GM12878 (cell line): Measurements from ENCODE around the gene MCM5. TPM values are rescaled to one million over a fixed set of nuclear protein-coding genes. Genes with fewer than 3 reads are reported as not detected.

Source experiments
- BACH1 ChIP-seq: fragments of 450-650 bp; IDR thresholded peaks from 2 replicates; pipeline ENCODE4 v1.6.1; 2017; ENCODE audit warnings: mild to moderate bottlenecking, borderline replicate concordance
- BHLHE40 ChIP-seq, 2 experiments: fragments of 450-650 bp in 1 of 2; IDR thresholded peaks; 2 replicates each; pipeline ENCODE4 v1.6.1; 2011 to 2017; ENCODE audit warnings: low read depth in 2 of 2, borderline replicate concordance in 1 of 2, improper control_type of control experiment in 1 of 2, low read length in 1 of 2, mild to moderate bottlenecking in 1 of 2
- ELK1 ChIP-seq: IDR thresholded peaks from 2 replicates; pipeline ENCODE4 v1.6.1; 2012; ENCODE audit warnings: low read depth, low read length, improper control_type of control experiment
- HDGF ChIP-seq: fragments of 450-650 bp; IDR thresholded peaks from 2 replicates; pipeline ENCODE4 v1.6.1; 2016; ENCODE audit warnings: antibody characterized with exemption
- IKZF2 ChIP-seq, 2 experiments: fragments of 450-650 bp; IDR thresholded peaks; 2 replicates each; pipeline ENCODE4 v1.6.1; 2017; ENCODE audit warnings: mild to moderate bottlenecking in 2 of 2, moderate library complexity in 2 of 2
- IRF4 ChIP-seq: IDR thresholded peaks from 2 replicates; pipeline ENCODE4 v1.6.1; 2011; ENCODE audit warnings: low read depth, low read length
- MLLT1 ChIP-seq: fragments of 450-650 bp; IDR thresholded peaks from 2 replicates; pipeline ENCODE4 v1.6.1; 2016; ENCODE audit warnings: mild to moderate bottlenecking
- RB1 ChIP-seq: fragments of 450-650 bp; formaldehyde crosslinking; IDR thresholded peaks from 2 replicates; pipeline ENCODE4 v1.6.1; 2017; ENCODE audit warnings: mild to moderate bottlenecking, borderline replicate concordance
- RCOR1 ChIP-seq: conservative IDR thresholded peaks from 2 replicates; pipeline ENCODE4 v1.6.1; 2012; ENCODE audit warnings: low read depth, low read length, improper control_type of control experiment
- SMARCA5 ChIP-seq: fragments of 450-650 bp; IDR thresholded peaks from 2 replicates; pipeline ENCODE4 v1.6.1; 2017; ENCODE audit warnings: mild to moderate bottlenecking
- SMC3 ChIP-seq: IDR thresholded peaks from 2 replicates; pipeline ENCODE4 v1.6.1; 2011; ENCODE audit warnings: low read length, improper control_type of control experiment, borderline replicate concordance
- SP1 ChIP-seq: IDR thresholded peaks from one replicate; pipeline ENCODE4 v1.6.1; 2011; ENCODE audit warnings: low read depth, low read length
- SPI1 ChIP-seq: IDR thresholded peaks from 2 replicates; pipeline ENCODE4 v1.6.1; 2011; ENCODE audit warnings: low read depth, mild to moderate bottlenecking, low read length, moderate library complexity, borderline replicate concordance; ENCODE audit not compliant: insufficient read depth
- TAF1 ChIP-seq: IDR thresholded peaks from 2 replicates; pipeline ENCODE4 v1.6.1; 2011; ENCODE audit warnings: mild to moderate bottlenecking, low read depth, low read length, borderline replicate concordance
- TBL1XR1 ChIP-seq: IDR thresholded peaks from 2 replicates; pipeline ENCODE4 v1.6.1; 2012; ENCODE audit warnings: low read depth, low read length, improper control_type of control experiment
- YY1 ChIP-seq: IDR thresholded peaks from 2 replicates; pipeline ENCODE4 v1.6.1; 2011; ENCODE audit warnings: low read depth, mild to moderate bottlenecking, low read length
- ZNF24 ChIP-seq: fragments of 450-650 bp; IDR thresholded peaks from 2 replicates; pipeline ENCODE4 v1.6.1; 2017; ENCODE audit warnings: antibody characterized with exemption, mild to moderate bottlenecking
- polyA plus RNA-seq, 11 experiments: library from polyadenylated mRNA; depleted of rRNA in 4 of 11; unstranded in 6 of 11; stranded (reverse) in 5 of 11; fragments of >200 nt; fragmentation: Nextera tagmentation in 4 of 11; fragmentation: Illumina TruSeq in 1 of 11; extraction: Ambion mirVana in 4 of 11; extraction: Trizol in 1 of 11; gene quantifications; 1 replicate in 1 of 11; 2 replicates in 10 of 11; pipeline versions ENCODE4 v1.2.1 to v1.2.3, GENCODE V29; 2011 to 2016; ENCODE audit warnings: inconsistent platforms in 2 of 11, missing spikeins in 2 of 11, low read depth in 1 of 11
- total RNA-seq, 4 experiments: library from RNA; depleted of rRNA in 3 of 4; stranded (reverse); fragments of >200 nt in 3 of 4; fragmentation: Illumina TruSeq in 1 of 4; extraction: Trizol in 1 of 4; gene quantifications; 2 replicates each; pipeline versions ENCODE4 v1.2.1 to v1.2.3, GENCODE V29; 2013 to 2021
- TF ChIP-seq, protein P1 (sequence below): fragments of 450-650 bp; IDR thresholded peaks from 2 replicates; pipeline ENCODE4 v1.6.1; 2017; ENCODE audit warnings: mild to moderate bottlenecking, moderate library complexity
- TF ChIP-seq, protein P2 (sequence below): fragments of 450-650 bp; IDR thresholded peaks from 2 replicates; pipeline ENCODE4 v1.6.1; 2016; ENCODE audit warnings: mild to moderate bottlenecking
- TF ChIP-seq, protein P3 (sequence below): IDR thresholded peaks from 2 replicates; pipeline ENCODE4 v1.6.1; 2012; ENCODE audit warnings: low read length, inconsistent platforms

Gene MCM5
- total and polyA plus RNA-seq, 10 of the 15 experiments (the other 5 are each of a cell fraction or from before 2014, with no cell fraction given) = 14.1 to 360 (median 164) TPM

GRCh38 chr22:35411102-35411501 is 11.2 kb downstream of the MCM5 start (continued):
- TF ChIP-seq BHLHE40 (IDR thresholded peaks at IDR 0.05; ENCODE audit: borderline replicate concordance in 1 of 2, low read depth in 2 of 2, low read length in 1 of 2) = peak in 1 of 2 experiments; percentile 63; a peak in 1 of 4 replicates
- TF ChIP-seq SPI1 = peak; percentile 71; the same call in 1 of the 2 replicates
- TF ChIP-seq SMARCA5 = no peak; the same call in 1 of the 2 replicates
- TF ChIP-seq, protein P1, sequence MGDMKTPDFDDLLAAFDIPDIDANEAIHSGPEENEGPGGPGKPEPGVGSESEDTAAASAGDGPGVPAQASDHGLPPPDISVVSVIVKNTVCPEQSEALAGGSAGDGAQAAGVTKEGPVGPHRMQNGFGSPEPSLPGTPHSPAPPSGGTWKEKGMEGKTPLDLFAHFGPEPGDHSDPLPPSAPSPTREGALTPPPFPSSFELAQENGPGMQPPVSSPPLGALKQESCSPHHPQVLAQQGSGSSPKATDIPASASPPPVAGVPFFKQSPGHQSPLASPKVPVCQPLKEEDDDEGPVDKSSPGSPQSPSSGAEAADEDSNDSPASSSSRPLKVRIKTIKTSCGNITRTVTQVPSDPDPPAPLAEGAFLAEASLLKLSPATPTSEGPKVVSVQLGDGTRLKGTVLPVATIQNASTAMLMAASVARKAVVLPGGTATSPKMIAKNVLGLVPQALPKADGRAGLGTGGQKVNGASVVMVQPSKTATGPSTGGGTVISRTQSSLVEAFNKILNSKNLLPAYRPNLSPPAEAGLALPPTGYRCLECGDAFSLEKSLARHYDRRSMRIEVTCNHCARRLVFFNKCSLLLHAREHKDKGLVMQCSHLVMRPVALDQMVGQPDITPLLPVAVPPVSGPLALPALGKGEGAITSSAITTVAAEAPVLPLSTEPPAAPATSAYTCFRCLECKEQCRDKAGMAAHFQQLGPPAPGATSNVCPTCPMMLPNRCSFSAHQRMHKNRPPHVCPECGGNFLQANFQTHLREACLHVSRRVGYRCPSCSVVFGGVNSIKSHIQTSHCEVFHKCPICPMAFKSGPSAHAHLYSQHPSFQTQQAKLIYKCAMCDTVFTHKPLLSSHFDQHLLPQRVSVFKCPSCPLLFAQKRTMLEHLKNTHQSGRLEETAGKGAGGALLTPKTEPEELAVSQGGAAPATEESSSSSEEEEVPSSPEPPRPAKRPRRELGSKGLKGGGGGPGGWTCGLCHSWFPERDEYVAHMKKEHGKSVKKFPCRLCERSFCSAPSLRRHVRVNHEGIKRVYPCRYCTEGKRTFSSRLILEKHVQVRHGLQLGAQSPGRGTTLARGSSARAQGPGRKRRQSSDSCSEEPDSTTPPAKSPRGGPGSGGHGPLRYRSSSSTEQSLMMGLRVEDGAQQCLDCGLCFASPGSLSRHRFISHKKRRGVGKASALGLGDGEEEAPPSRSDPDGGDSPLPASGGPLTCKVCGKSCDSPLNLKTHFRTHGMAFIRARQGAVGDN = peak; percentile 75
- no peak for TF ChIP-seq TAF1
- peak; percentile 53; the same call in 1 of the 2 replicates for TF ChIP-seq TBL1XR1
- no peak for TF ChIP-seq ZNF24
- TF ChIP-seq YY1 = peak; percentile 56; the same call in 1 of the 2 replicates
- TF ChIP-seq SMC3 = peak; percentile 67; the same call in 1 of the 2 replicates
- peak; percentile 25; the same call in 1 of the 2 replicates for TF ChIP-seq BACH1
- TF ChIP-seq, protein P2, sequence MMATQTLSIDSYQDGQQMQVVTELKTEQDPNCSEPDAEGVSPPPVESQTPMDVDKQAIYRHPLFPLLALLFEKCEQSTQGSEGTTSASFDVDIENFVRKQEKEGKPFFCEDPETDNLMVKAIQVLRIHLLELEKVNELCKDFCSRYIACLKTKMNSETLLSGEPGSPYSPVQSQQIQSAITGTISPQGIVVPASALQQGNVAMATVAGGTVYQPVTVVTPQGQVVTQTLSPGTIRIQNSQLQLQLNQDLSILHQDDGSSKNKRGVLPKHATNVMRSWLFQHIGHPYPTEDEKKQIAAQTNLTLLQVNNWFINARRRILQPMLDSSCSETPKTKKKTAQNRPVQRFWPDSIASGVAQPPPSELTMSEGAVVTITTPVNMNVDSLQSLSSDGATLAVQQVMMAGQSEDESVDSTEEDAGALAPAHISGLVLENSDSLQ = no peak
- TF ChIP-seq SP1 = no peak
- 0 out of 2 replicates have a peak, but pooled peaks have one; percentile 24 for TF ChIP-seq RCOR1
- TF ChIP-seq IRF4 = 0 out of 2 replicates have a peak, but pooled peaks have one; percentile 22
- TF ChIP-seq HDGF = peak; percentile 93
- peak; percentile 88 for TF ChIP-seq MLLT1
- no peak for TF ChIP-seq ELK1
- TF ChIP-seq, protein P3, sequence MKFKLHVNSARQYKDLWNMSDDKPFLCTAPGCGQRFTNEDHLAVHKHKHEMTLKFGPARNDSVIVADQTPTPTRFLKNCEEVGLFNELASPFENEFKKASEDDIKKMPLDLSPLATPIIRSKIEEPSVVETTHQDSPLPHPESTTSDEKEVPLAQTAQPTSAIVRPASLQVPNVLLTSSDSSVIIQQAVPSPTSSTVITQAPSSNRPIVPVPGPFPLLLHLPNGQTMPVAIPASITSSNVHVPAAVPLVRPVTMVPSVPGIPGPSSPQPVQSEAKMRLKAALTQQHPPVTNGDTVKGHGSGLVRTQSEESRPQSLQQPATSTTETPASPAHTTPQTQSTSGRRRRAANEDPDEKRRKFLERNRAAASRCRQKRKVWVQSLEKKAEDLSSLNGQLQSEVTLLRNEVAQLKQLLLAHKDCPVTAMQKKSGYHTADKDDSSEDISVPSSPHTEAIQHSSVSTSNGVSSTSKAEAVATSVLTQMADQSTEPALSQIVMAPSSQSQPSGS = no peak
- TF ChIP-seq RB1 = peak; percentile 37; the same call in 1 of the 2 replicates
- TF ChIP-seq IKZF2 (IDR thresholded peaks at IDR 0.05) = peak; percentile 92 to 94
